ACHN (cell line): ENCODE measurements around the gene BDKRB2.

Experiments
- DNase-seq: peaks from one replicate; pipeline ENCODE4 v3.0.0-alpha.2; 2015
- in situ Hi-C: cut with HindIII; loops from 2 replicates; pipeline ENCODE4 v1.10.0; 2017; ENCODE audit warnings: low sequenced_read_pairs, low pct_ligation_motif_present, low pct_unique_long_range_greater_than_20kb

The BDKRB2 gene

DNA sequence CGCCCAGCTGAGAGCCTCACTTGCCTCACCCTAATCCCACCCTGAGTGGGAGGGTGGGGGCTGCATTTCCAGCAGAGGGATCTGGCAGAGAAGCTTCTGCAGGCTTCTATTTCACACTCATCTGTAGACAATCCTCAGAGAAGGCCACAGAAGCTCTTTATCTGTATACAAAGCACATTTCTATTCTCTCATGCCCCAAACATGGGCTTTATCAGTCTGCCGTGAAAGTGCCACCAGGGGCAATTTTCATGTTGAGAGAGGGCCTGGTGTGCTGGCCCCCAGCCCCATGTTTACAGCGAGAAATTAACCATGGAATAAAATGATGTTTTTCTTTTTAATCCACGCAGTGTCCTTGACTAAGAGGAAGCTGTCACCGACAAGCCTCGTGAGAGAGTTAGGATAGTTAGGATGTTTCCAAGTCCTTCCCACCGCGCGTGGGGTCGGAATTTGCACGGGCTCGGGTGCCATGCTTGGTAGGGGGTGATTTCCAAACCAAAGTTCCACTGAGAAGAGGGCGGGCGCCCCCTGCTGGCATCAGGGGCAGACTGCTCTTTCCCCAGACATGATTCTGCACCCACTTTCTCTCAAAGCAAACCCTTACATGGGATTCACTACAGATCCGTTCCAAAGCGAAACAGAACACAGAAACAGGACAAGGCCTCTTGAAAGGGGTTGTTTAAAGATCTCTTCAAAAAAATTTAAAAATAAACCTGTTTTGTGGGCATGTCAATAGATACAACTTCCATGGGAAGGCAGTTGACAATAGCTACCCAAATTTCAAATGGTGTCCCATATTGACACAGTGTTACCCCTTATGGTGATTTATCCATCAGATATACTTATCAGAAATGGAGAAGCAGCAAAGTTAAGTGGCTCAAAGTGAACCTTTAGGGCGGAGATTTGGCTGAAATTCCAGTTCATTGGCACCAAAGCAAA is 70.8 kb downstream of the BDKRB2 start:
- in situ Hi-C loops, result loop anchor here (25.0 kb wide), 1 partner anchor 163 kb away; no protein-coding TSS in a partner anchor
- peak; percentile 51 for DNase-seq

DNA sequence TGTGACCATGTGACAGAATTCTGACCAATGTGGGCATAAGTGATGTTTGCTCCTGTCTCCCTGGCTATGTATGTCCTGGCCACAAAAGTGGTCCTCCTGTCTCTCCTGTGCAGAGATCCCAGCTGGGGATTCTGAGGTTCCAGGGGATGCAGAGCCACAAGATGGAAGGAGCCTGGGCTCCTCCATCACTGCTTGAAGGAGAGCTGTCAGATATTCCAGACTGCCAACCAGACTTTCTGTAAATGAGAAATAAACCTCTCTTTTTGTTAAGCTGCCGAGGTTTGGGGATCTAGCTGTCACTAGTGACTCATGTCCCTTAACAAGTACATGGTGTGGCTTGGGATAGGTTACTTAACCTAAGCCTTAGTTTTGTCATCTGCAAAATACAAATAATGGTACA is 73.3 kb downstream of the BDKRB2 start:
- no peak for DNase-seq
- in situ Hi-C loops, result loop anchor here (25.0 kb wide), 1 partner anchor 166 kb away; no protein-coding TSS in a partner anchor

DNA sequence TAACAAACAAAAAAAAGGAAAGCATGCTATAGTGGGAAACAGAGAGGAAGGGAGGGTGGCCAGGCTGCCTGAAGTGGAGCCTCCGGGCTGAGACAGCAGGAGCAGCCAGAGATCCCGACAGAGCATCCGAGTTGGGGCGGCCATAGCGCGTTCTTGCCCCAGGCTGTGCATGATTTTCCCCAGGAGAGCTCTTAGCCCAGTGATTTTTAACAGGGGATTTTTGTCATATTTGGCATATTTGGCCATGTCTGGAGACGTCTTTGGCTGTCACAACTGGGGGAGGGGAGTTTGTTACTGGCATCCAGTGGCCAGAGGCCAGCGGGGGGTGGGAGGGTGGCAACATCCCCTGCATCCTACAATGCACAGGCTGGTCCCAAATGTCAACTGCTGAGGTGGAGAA is 74.9 kb downstream of the BDKRB2 start:
- in situ Hi-C loops, result loop anchor here (25.0 kb wide), 1 partner anchor 167 kb away; no protein-coding TSS in a partner anchor

DNA sequence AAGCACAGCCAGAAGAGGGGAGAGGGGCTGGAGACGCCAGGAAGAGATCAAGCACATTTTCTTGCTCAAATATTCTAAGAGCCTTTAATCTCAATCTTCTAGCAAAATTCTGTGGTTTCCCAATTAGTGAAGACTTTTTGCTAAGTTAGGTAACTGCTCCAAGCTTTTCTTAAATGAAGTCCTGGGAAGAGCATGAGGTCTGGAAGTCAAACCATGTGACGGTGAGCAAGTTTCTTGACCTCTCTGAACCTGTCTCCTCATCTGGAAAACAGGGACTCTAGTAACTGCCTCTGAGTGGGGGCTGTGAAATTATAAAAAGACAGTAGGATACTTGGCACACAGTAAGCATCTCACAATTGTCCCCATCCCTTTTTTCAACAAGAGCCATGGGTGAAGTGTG is 75.5 kb downstream of the BDKRB2 start:
- in situ Hi-C loops, result loop anchor here (25.0 kb wide), 1 partner anchor 168 kb away; no protein-coding TSS in a partner anchor
- no peak for DNase-seq

More for the DNA sequence above, 74.9 kb downstream of the BDKRB2 start:
- DNase-seq, result no peak

DNA sequence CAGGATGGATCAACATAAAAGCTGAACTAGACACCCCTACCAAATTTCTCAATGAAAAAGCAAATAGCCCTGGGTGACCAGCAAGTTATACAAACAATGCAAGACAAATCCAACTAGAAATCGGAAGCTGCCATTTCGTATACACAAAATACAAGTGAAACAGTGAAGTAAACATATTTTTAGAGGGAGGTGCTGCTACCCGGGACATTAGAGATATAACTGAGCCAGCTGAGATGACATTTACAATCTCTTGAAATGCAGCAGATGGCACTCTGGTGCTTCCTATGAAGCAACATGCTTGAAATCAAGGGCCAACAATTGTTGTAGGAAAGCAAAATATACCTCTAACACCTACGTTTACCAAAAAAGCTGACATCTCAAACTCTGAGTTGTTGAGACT is 76.8 kb downstream of the BDKRB2 start:
- in situ Hi-C loops, result loop anchor here (25.0 kb wide), 1 partner anchor 169 kb away; no protein-coding TSS in a partner anchor
- DNase-seq, result no peak

DNA sequence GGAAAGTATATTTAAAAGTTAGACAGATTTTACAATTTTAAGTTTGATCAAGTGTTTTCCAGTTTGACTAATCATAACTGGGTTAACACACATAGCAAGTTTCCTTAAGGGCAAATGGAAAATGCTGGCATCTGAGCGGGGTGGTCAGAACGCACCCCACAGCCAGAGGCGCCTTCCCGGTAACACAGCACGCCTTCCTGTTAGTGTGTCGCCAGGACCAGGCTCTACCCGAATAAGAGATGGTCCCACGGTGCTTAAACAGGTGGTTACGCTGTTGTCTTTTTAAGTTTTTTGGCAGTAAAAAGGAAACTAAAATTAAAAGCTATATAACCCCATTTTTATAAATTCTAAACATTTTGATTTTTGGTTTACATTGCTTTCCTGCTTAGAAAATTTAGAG is 79.4 kb downstream of the BDKRB2 start:
- in situ Hi-C loops, result loop anchor here (25.0 kb wide), 1 partner anchor 172 kb away; no protein-coding TSS in a partner anchor
- DNase-seq, result no peak

DNA sequence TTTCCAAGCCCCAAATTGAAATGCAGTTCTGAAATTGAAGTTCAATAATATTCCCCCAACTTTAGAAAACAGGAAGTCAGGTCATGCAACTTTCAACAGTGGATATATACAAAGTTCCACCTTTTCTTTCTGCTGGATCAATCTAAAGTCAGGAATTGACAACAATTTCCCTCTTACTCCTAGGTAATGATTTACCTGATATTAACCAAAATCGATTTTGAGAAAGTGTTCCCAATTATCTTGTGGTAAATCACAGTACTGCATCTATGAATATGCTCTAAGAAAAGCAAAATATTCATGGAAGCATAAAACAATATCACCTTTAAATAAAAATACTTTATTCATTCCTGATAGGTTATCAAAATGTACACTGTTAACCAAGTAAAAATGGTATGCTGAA is 79.8 kb downstream of the BDKRB2 start:
- no peak for DNase-seq
- in situ Hi-C loops, result loop anchor here (25.0 kb wide), 1 partner anchor 172 kb away; no protein-coding TSS in a partner anchor

DNA sequence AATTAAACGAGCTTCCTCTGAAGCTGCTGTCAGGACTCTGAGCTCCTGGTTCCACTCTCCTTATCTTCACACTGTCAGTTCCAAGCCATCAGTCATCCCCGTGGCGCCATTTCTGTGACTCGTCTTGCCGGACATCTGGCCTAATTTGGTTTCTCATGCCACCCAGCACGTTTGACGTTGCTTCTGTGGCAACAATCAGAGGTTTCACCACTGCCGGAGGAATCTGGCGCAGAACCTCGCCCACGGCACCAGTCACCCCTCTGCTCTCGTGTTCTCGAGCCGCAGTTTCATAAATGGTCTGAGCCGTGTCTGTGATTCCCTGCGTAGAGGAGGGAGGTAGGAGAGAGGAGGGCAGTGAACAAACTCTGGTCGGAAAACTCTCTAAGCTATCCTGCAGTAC is 81.0 kb downstream of the BDKRB2 start:
- in situ Hi-C loops, result loop anchor here (25.0 kb wide), 1 partner anchor 173 kb away; no protein-coding TSS in a partner anchor
- DNase-seq, result no peak

DNA sequence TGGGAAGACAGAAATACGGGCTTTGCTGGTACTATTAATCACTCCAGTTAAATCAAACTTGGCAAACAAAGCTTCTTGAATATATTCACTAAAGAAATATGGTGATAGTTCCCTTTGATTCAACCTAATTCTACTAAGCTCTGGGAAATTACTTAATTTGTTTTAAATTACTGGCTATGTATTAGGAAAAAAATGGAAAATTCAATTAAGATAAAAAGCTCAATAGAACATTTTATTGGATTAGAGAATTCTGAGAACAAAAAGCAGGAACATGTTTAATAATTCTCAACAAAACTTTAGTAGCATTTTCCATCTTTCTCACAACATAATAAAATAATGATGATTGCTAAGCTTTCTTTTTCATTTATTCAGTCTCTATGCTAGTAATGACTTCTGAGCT is 81.6 kb downstream of the BDKRB2 start:
- in situ Hi-C loops, result loop anchor here (25.0 kb wide), 1 partner anchor 174 kb away; no protein-coding TSS in a partner anchor
- DNase-seq, result no peak

DNA sequence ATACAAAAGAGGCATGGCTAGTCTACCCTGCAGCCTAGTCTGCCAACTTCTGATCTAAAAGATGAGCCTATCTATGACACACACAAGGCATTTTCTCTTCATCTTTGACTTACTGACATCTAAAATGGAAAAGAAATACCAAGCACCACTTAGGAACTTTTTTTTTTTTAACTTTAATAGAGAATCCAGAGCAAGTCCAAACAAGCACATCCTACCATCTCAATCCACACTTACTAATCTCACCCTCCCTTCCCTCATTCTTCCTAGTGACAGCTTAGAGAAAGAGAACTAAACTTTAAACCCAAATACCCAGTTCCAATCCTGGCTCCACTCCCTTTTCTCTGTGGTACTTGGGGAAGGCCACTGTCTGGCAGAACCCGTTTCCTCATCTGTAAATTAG is 83.2 kb downstream of the BDKRB2 start:
- no peak for DNase-seq
- in situ Hi-C loops, result loop anchor here (25.0 kb wide), 1 partner anchor 176 kb away; no protein-coding TSS in a partner anchor
